ENCODE data around the gene SMC1A.

- no peak for TF ChIP-seq ESRRA (CRISPR knock-in tag; IDR thresholded peaks at IDR 0.05; ENCODE audit: borderline replicate concordance)
- TF ChIP-seq CTCF (IDR thresholded peaks at IDR 0.05) = no peak
- no peak for TF ChIP-seq ETV6 (CRISPR knock-in tag; IDR thresholded peaks at IDR 0.05)
- TF ChIP-seq CREB1 (CRISPR knock-in tag; IDR thresholded peaks at IDR 0.05) = no peak
- no peak for TF ChIP-seq JUN (CRISPR knock-in tag; IDR thresholded peaks at IDR 0.05)
- TF ChIP-seq ZBTB43 (CRISPR knock-in tag; IDR thresholded peaks at IDR 0.05) = no peak
- TF ChIP-seq USF2 (CRISPR knock-in tag; IDR thresholded peaks at IDR 0.05) = no peak
- TF ChIP-seq STAT6 (CRISPR knock-in tag; conservative IDR thresholded peaks at IDR 0.05; ENCODE audit: low read depth) = no peak
- TF ChIP-seq MAX (CRISPR knock-in tag; IDR thresholded peaks at IDR 0.05) = no peak
- no peak for TF ChIP-seq PREB (CRISPR knock-in tag; IDR thresholded peaks at IDR 0.05; ENCODE audit: borderline replicate concordance)
- TF ChIP-seq RORB (CRISPR knock-in tag; IDR thresholded peaks at IDR 0.05) = no peak
Observed at GRCh38 chrX:53421772-53422085, 725 bp downstream of the SMC1A start.

All from WTC11 (cell line).